IPS-11a (cell line): ENCODE results near the gene SLC41A1.
"Not testable (repeated sequence)": the region's sequence is repeated elsewhere in the genome, so short reads cannot be mapped to it uniquely, and the experiment has no call there.

Experiments
- H3K4me3 ChIP-seq: one replicate; pipeline ENCODE4 v1.5.1; 2013; ENCODE audit warnings: low read depth, low read length, control low read depth

SLC41A1 gene

DNA sequence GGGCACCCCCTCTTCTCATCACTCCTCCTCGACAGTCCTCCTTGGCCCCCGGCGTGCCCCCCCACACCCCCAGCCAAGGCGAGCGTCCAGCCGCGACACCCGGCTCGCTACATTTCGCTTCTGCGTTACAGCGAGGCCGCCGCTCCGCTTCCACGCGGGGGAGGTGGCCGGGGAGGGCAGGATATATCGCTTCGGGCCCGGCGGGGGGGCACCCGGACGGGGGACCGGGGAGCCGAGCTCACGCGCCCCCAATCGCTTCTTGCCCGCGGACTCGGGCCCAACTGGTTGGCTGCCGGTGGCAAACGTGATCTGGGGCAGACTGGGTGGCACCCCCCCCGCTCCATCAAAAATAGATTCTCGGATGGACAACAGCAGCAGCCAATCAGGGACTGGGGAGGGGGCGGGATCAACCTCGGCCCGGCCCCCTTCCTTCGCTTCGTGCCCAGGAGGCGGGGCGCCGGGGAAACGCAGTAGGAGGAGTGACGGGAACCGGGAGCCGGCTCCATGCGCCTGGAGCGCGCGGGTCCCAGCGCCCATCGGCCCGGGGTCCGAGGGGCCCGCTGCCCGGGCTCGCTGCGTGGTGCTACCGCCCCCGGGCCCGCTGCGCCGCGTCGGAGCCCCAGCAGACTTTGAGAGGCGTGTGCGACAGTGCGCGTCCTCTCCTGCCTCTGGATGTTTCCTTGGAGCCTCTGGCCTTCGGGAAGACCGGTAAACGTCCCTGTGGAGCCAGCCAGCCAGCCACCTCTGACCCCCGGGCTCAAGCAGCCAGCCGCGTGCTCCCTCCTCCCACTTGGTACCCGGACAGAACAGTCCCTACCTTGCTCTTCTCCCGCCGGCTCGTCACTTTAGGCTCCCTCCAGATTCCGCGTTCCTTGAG, at the start of gene SLC41A1:
Gene SLC41A1 (minus strand): TSS at position 321 of the 877 bp plus-strand sequence. CDS start 2,757 bp downstream, outside the sequence.
- H3K4me3 ChIP-seq, result peak within 1 kb of the TSS; percentile 73

DNA sequence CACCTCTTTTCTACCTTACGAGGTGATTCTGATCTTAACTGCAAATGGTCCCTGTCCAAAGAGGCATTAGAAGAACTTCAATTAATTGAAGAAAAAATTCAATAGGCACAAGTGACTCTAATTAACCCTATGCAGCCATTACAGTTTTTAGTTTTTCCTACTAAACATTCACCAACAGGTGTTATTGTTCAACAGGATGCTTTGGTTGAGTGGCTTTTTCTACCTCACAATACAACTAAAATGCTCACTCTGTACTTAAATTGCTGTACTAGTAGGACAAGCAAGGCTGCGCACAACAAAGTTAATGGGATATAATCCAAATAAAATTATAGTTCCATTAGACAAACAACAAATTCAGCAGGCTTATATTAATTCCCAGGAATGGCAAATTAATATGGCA, 48.5 kb upstream of the SLC41A1 start:
- no peak overlapping the region for H3K4me3 ChIP-seq

DNA sequence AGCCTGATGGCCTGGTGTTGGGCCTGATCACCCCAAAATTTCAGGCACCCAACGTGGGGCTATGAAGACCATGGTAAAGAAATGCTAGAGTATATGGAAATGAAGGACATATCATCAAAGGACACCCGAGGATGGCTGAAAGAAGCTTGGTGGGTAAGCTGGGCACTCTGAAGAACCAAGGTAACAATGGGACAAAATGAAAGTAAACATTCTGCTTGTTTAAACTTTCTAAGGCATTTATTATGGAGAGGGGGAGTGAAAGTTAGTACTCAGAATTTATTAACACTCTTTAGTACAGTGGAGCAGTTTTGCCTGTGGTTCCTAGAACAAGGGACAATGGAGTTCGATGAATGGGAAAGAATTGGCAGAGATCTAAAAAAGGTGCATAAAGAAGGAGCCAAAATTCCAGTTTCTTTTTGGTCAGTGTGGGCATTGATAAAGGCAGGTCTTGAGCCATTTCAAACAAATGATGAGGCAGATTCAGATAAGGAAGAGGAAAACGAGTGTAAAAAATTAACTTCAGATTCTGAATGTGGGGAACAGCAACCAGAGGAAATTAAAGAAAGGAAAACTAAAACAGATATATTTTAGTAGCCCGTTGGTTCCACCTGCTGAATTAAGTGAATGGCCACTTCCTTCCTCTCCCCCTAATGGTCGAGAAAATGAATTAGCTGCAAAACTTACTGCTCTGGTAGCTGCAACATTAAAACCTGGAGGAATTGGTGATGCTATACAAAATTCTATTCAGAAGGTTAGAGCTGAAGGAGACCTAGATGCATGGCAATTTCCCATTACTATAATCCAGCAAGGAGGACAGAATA, 45.4 kb upstream of the SLC41A1 start:
- H3K4me3 ChIP-seq, result no peak overlapping the region

DNA sequence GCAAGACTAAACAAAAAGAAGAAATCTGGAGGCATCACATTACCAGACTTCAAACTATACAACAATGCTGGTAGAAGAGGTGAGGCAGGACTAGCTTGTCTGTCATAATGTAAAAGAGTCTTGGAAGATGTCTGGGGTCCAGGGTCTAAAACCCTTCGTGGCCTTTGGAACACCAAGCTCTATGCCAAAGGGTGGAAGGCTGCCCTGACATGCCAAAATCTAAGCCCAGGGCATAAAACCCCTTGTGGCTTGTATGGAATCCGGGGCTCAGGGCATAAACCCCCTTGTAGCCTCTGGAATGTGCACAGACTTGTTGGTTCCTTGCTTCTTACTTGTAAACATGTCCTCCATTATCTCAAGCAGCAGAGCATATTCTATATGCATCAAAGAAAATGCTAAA, 44.5 kb upstream of the SLC41A1 start:
- not testable (repeated sequence) for H3K4me3 ChIP-seq

DNA sequence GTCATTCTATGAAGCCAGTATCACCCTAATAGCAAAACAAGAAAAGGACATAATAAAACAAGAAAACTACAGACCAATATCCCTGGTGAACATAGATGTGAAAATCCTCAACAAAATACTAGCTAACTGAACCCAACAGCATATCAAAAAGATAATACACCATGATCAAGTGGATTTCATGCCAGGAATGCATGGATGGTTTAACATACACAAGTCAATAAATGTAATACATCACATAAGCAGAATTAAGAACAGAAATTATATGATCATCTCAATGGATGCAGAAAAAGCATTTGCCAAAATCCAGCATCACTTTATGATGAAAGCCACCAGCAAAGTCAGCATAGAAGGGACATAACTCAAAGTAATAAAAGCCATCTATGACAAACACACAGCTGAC, 43.4 kb upstream of the SLC41A1 start:
- H3K4me3 ChIP-seq, result no peak overlapping the region

DNA sequence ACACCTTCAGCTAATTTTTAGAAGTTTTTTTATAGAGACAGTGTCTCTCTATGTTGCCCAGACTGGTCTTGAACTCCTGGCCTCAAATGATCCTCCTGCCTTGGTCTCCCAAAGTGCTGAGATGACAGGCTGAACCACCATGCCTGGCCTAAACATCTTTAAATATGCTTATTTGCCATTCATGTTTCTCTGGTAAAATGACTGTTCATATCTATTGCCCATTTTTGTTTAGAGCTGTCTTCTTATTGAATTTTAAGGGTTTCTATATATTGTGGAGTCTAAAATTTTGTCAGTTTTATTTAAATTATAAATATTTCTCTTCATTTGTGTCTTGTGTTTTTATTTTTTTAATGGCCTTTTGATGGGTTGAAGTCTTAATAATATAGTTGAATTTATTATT, 40.0 kb upstream of the SLC41A1 start:
- H3K4me3 ChIP-seq, result no peak overlapping the region

DNA sequence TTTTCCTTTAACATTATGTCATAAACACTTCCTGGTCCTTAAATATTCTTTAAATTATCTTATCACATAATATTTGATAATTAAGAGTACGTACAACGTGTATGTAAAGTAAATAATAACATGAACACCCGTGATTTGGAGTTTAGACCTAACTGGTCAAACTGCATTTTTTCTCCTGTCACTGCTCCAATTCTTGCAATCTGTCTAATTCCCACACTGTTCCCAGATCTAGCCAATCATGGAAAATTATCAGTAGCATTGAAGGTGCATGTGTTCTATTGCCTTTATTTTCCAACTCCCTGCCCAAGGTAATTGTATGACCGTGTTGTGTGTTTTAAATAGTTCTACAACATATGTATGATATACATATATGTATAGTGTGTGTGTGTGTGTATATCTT, 39.0 kb upstream of the SLC41A1 start:
- no peak overlapping the region for H3K4me3 ChIP-seq

DNA sequence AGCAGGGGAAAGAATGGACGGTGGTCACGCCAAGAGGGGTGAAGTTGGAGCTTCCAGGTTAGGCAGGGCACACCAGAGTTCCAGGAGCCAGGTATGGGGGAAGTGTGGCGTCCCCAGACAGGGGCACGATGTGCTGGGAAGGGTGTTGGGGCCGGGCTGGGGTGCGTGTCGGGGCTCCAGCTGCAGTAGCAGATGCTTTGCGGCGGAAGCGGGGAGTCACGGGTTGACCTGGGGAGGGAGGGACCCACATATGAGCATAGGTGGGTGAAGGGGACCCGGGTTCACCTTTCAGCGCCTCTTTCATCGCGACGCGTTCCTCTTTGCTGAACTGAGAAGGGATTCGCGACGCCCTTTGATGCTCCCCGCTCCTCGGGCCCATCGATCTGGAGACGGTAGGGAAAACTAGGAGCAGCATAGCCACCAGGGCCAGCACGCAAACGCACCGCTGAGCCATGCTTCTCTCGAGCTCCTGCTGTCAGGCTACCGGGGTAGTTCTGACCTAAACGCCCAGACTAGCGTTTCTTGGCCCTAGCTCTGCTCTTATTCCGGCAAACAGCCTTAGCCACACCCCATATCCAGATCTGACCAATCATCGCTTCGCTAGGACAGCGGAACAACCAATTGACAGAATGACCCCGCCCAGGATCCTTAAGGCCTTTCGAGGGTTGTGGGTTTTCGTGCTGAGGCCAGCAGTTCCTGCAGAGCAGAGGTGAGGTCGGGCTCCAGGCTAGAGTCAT, 36.8 kb upstream of the SLC41A1 start, which contains the start of gene PM20D1:
Gene PM20D1 (minus strand): TSS at position 514 of the 737 bp plus-strand sequence. CDS start 60 bp downstream, at position 454.
- H3K4me3 ChIP-seq, result no peak within 1 kb of the TSS

DNA sequence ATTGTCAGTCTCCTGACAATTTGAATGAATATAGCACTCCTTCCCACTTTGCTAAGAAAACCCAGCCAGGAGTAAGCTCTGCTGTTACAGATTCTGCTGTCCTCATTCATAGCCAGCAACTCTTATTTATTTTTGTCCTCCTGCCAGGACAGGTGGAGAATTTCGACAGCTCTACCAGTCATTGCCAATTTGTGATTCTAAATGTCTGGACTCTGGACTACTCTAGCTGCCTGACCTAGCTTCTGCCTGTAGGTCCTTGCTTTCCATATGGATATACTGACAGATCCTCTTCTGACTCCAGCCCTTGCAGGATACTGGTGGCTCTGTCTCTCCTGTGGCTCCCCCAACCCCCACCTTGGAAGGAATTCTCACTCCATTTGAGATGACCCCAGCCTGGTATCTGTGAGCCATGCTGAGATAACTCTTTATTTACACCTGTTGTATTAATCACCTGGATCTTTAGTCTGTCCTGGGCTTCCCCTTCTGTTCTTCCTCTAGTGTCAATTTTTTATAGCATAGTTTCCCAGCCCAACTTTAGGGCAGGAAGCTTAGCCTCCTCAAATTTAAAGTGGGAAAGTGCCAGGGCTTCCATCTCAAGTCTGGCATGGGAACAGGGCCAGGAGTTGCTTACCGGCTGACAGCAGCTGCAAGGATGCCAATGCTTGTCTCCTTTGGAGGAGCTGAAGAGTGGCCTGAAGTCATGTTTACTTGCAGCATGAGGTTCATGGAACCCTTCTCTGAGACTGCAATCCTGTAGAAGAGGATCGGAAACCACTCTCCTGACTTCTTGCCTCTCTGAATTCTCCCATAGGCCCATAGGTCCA, 30.2 kb upstream of the SLC41A1 start:
- no peak overlapping the region for H3K4me3 ChIP-seq

DNA sequence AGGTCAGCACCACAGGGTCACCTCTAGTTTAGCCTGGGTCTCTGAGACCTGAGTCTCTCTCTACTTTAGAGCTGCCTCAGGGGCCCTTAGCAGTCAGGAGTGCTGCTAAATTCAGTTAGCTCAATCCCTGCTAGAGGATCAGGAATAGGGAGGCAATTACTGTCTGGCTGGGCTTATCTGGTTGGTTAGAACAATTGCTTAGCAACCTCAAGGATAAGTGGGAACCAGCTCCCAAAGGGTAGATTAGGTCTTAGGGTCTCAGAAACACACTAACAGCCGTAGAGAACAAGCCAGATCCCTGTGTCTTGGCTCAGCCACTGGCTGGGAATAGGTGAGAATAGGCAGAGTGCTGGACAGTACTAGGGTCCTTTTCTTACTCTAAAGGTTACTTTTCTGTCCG, 29.2 kb upstream of the SLC41A1 start:
- H3K4me3 ChIP-seq, result no peak overlapping the region

DNA sequence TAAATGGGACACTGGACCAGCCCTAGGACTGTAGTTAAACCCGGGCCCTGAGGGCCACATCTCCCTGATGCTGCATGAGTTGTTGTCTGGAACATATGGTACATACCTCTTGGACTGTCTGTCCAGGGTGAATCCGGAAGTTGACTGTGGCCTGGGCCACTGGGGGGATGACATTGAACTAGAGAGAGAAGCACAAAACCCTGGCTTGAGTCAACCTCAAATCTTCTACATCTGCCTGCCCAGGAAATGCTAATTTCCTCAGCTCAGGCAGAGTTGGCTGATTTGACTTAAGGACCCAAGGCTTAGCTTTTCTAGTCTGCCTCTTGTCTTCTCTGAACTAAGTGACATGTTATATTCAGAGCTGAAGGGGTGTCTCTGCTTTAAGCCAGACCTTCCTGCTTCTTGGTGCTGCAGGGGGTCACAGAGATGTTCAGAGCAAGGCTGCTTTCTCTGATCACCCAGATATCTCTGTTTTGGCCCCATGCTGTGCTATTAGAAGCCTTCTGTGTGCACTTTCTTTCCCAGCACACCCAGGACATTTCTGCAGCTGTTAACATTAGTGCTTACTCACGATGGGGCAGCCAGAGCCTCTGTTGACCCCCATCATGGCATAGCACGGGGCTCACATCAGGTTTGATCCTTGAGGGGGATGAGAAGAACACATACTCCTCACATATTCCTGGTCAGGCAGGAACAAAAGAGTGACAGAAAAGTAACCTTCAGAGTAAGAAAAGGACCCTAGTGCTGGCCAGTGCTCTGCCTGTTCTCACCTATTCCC, 27.3 kb upstream of the SLC41A1 start:
- no peak overlapping the region for H3K4me3 ChIP-seq

DNA sequence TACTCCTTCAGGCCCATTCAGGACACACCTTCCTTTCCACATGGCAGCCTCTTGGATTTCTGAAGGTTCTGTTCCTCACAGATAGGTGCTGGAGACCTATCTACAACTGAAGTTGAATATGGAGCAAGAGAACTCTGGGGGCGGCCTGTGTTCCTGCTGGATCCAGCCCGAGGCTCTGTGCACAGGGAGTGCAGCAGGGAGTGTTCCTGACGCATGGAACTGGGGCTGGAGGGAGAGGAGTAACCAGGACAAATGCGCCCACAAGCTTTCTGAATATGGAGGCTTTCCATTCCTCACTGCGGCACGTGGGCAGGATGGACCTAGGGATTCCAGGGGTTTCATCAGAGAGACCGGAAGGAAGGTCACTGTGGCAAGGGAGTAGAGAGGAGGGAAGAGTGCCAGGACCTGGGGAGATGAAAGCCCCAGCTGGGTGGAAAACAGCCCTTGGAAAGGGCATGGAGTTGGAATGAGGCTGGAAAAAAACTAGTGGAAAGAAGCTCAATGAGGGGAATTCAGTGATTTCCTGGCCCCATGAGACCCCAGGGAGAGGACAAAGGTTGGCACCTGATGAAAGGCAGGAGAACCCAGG, 24.5 kb upstream of the SLC41A1 start:
- H3K4me3 ChIP-seq, result no peak overlapping the region

DNA sequence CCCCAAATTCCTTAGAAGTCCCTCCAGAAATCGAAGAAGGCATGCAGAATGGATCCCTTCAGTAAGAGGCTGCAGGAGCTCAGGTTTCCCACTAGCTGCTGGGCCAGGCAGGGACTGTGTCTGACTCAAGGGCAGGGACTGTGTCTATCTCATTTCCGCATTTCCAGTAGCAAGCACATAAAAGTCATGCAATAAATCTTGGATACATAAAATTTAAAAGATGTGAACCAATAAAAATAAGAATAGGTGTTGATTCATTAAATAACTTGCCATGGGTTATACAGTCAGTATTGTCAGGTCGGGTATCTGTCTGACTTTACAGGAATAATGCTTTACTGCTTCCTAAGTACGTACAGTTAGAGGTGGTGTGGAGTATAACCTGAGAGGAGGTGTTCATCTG, 21.8 kb upstream of the SLC41A1 start:
- no peak overlapping the region for H3K4me3 ChIP-seq

DNA sequence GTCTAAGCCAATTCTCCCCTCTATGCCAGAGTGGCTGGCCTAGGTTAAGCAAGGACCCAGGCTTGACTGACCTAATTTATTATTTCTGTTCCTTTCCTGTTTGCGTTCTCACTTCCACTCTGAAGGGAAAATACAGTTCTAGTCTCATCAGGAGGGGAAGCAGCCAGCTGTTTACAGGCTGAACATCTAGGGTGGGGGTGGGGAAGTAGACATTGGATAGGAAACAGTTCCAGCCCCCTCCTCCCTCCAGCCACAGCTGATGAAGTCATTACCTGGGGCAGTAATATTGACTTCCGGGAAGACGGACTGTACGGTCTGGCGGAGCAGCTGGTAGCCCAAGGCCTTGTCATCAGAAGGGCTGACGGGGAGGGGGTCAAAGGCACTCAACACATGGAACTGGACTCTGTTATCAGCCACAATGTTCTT, 19.3 kb upstream of the SLC41A1 start:
- H3K4me3 ChIP-seq, result no peak overlapping the region

DNA sequence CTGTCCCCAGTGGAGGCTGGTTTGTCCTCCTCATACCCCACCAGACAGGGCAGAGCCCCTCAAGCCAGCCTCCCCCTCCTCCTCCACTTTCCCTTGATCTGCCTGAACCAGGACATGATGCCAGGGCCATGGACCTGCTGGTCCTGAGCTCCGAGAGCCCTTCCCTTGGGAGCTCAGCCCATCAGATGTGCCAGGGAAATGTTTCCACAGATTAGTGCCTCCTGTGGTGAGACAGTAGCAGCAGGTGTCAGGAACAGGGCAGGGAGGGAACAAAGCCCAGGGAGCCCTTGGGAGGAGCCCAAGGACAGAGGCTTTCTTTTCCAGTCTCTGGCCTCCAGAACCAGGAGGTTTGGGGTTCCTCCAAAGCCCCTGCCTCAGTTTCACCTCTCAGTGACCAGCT, 14.6 kb upstream of the SLC41A1 start:
- H3K4me3 ChIP-seq, result no peak overlapping the region

DNA sequence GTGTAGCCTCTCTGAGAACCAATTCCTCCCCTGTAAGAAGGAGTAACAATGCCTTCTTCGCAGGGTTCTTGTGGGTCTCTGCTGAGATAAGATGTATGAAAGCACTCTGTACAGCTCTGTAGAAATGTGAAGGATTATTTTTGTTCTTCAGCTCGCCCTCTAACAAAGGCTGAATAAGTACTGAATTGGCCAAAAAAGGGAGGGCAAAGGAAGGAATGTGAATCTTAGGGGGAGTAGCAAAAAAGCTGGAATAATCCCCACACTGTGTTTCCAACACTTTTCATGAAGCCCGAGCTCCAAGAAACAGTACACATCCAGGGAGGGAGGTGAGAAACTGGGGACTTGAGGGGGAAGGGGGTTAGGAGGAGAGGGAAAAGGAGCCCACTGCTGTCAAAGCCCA, 14.0 kb upstream of the SLC41A1 start:
- no peak overlapping the region for H3K4me3 ChIP-seq

DNA sequence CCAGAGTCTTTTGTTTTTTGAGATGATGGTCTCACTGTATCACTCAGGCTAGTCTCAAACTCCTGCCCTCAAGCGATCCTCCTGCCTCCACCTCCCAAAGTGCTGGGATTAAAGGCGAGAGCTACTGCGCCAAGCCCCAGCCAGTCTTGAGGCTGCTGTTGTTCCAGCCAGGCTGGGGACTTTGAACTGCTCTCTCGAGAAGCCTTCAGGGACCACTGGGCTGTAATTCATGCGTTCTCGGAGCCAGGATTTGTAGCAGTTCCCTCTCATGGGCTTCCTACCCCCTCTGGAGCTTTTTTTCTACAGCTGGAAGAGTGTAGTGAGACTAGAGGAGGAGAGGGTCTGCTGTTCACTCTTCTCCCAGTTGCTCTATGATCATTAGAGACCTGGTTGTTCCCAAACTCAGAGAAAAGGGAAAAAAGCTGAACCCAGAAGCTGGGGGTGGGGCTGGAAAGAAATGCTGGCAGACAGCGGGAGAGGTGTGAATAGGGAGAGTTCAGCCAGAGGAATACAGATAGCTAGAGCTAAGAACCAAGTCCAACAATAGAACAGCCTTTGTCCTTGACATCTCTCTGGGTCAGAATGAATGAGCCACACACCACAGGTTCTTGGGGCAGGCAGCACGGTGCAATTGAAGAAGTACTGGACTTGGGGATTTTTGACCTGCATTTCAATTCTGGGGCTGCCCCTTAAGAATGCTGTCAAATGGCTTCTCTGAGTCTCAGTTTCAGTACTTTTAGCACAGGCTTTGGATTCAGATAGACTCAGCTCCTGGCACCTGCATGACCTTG, 13.2 kb upstream of the SLC41A1 start:
- H3K4me3 ChIP-seq, result no peak overlapping the region

DNA sequence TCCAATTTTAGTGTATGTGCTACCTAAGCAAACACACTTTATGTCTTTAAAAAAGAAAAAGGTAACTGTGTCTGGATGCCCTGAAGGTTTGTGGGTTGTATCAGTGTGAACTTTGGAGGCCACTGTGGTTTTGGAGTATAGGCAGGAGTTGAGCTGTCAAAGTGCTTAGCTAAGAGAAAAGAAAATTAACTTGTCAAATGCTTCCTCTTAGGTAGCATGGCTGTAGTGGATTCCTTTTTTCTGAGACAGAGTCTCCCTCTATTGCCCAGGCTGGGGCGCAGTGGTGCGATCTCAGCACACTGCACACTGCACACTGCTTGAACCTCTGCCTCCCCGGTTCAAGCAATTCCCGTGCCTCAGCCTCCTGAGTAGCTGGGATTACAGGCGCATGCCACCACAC, 11.2 kb upstream of the SLC41A1 start:
- H3K4me3 ChIP-seq, result no peak overlapping the region
